Measurements from ENCODE around the gene CCDC146.
"Not testable (repeated sequence)": the region's sequence is repeated elsewhere in the genome, so short reads cannot be mapped to it uniquely, and the experiment has no call there.

Gene CCDC146

GRCh38 chr7:77199013-77199966 lies 76.9 kb downstream of the CCDC146 start, which contains the start of gene FGL2:
TSS of gene FGL2 (minus strand) at chr7:77199819. CDS start at chr7:77199793, 26 bp downstream.
- DNase-seq (ENCODE audit: low read depth), result no peak

GRCh38 chr7:77200542-77200941 lies 78.1 kb downstream of the CCDC146 start:
- DNase-seq (ENCODE audit: low read depth), result no peak

GRCh38 chr7:77202481-77202976 lies 80.1 kb downstream of the CCDC146 start:
- DNase-seq (ENCODE audit: low read depth), result no peak

GRCh38 chr7:77205706-77206105 lies 83.3 kb downstream of the CCDC146 start:
- peak; percentile 22 for DNase-seq (ENCODE audit: low read depth)

- no peak for DNase-seq (ENCODE audit: low read depth)
These were observed 86.0 kb downstream of the CCDC146 start for GRCh38 chr7:77208416-77208815.

- DNase-seq (ENCODE audit: low read depth), result no peak
These were observed 87.2 kb downstream of the CCDC146 start for GRCh38 chr7:77209479-77210139.

- no peak for DNase-seq (ENCODE audit: low read depth)
These were observed 93.9 kb downstream of the CCDC146 start for GRCh38 chr7:77216181-77216845.

- DNase-seq (ENCODE audit: low read depth), result no peak
These were observed 95.2 kb downstream of the CCDC146 start for GRCh38 chr7:77217474-77218185.

- DNase-seq (ENCODE audit: low read depth), result not testable (repeated sequence)
These were observed 97.4 kb downstream of the CCDC146 start for GRCh38 chr7:77219701-77220331.

- no peak for DNase-seq (ENCODE audit: low read depth)
These were observed 99.7 kb downstream of the CCDC146 start for GRCh38 chr7:77222065-77222464.

- no peak for DNase-seq (ENCODE audit: low read depth)
These were observed 100.4 kb downstream of the CCDC146 start for GRCh38 chr7:77222819-77223218.

GRCh38 chr7:77223261-77223660 lies 100.8 kb downstream of the CCDC146 start:
- no peak for DNase-seq (ENCODE audit: low read depth)

- no peak for DNase-seq (ENCODE audit: low read depth)
These were observed 104.0 kb downstream of the CCDC146 start for GRCh38 chr7:77226357-77226839.

- DNase-seq (ENCODE audit: low read depth), result not testable (repeated sequence)
These were observed 106.4 kb downstream of the CCDC146 start for GRCh38 chr7:77228795-77229194.

GRCh38 chr7:77232467-77232866 lies 110.1 kb downstream of the CCDC146 start:
- DNase-seq (ENCODE audit: low read depth), result no peak

- no peak for DNase-seq (ENCODE audit: low read depth)
These were observed 112.9 kb downstream of the CCDC146 start for GRCh38 chr7:77235276-77235675.

GRCh38 chr7:77238703-77239136 lies 116.3 kb downstream of the CCDC146 start:
- DNase-seq (ENCODE audit: low read depth), result no peak

- DNase-seq (ENCODE audit: low read depth), result no peak
These were observed 117.1 kb downstream of the CCDC146 start for GRCh38 chr7:77239471-77239870.

- DNase-seq (ENCODE audit: low read depth), result no peak
These were observed 119.7 kb downstream of the CCDC146 start for GRCh38 chr7:77242068-77242467.

GRCh38 chr7:77242554-77242953 lies 120.1 kb downstream of the CCDC146 start:
- DNase-seq (ENCODE audit: low read depth), result no peak
